ENCODE results near the gene LAMA3. TPM values are rescaled to one million over a fixed set of nuclear protein-coding genes. Genes with fewer than 3 reads are reported as not detected.
A peak's percentile ranks its signal among the peaks of the same experiment; 100 is the strongest.

The LAMA3 gene
- total RNA-seq, 1 experiment from 2014 or later, result 0.56 TPM

DNA sequence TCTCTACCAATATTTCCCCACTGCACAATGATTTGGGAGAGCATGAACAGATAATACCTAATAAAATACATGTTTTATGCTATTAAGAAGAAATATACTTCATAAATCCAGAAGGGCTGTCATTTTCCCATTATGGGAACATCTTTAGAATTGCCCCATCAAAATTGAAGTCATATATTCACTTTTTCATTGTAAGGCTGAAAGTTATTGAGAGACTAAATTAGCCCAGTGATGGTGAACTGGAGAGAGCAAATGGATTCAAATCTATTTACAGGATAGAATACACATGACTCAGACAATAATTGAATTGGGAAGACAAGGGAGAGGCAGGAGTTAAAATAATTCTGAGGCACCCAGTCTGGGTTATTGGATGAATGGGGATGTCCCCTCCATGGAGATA, 245.6 kb downstream of the LAMA3 start:
- DNase-seq (ENCODE audit: low read depth), result no peak

DNA sequence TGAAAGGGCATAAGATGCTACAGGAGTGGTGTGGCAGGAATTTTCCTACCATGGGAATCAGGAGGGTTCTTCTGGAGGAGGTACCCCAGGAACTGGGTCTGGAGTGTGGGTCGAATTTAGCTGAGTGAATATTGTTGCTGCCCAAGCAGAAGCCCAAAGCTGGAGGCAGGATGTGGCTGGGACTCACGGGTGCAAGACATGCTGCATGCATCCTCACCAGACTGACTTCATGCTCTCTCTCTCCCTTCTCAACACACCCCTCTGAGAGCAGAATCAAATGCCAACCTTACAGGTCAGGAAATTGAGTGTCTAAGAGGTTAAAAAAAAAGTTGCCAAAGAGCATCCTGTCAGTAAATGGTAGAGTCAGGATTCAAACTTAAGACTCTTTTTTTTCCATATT, 246.6 kb downstream of the LAMA3 start:
- DNase-seq (ENCODE audit: low read depth), result peak; percentile 32

DNA sequence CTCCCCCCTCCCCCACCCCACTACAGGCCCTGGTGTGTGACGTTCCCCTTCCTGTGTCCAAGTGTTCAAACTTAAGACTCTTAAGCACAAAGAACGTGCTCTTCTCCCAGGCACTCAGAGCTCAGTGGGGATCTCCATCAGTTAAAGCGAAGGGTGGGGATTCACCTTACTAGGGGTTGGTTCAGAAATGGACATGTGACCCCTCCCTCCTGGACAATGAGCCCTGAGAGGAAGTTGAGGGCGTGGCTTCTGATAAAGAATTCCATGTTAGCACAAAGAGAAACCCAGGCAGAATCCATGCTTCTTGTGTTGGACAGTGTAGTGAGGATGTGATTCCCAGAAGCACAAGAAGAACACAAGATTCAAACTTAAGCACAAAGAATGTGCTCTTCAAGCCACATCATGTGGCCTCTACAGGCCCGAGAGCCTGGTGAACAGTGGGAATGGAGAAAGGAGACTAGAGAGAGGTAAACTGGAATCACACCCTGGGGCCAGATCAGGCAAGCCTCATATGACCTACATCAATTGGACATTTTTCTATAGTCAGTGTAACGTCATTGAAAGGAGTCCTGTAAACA, 247.2 kb downstream of the LAMA3 start:
- DNase-seq (ENCODE audit: low read depth), result no peak

DNA sequence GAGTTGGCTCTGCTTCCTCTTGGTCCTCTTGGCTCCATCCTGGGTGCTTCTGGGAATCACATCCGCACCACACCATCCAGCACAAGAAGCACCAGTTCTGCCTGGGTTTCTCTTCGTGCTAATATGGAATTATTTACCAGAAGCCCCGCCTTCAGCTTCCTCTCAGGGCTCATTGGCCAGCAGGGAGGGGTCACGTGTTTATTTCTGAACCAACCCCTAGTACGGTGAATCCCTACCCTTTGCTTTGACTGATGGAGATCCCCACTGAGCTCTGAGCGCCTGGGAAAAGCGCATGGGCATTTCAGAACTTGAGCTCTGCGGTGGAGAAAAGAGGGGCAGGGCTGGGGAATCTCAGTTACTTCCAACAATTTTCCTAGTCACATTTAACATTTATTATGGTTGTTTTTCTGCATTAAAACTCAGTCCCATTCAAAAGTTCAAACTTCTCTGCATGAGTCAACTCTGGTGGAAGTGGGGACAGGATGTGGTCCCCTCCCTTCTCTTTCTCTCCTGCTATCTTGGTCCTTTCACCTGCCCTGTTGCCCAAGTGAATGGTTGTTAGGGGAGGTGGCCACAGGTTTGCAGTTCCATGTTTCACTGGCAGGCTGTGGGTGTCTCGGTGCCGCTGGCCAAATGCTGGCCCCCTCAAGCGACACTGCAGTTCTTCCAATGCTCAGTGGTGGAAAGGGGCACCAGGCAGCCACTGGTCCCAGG, 248.9 kb downstream of the LAMA3 start:
- DNase-seq (ENCODE audit: low read depth), result no peak

DNA sequence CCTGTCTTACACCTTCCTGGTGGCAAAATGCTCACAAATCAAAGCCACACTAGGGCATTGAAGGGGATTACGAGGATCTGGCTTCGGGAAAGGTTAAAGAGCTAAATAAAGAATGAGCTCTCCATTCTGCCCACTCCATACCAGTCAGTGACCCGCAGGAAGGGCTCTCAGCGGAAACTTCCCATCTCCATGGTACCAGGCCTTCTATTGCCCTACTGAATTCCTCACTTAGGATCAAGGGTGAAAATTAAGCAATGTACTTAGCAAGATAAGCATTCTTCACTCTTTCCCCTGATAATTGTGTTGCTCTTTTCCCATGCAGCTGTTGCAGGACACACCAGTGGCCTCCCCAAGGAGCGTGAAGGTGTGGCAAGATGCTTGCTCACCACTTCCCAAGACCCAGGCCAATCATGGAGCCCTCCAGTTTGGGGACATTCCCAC, 249.7 kb downstream of the LAMA3 start:
- DNase-seq (ENCODE audit: low read depth), result no peak

DNA sequence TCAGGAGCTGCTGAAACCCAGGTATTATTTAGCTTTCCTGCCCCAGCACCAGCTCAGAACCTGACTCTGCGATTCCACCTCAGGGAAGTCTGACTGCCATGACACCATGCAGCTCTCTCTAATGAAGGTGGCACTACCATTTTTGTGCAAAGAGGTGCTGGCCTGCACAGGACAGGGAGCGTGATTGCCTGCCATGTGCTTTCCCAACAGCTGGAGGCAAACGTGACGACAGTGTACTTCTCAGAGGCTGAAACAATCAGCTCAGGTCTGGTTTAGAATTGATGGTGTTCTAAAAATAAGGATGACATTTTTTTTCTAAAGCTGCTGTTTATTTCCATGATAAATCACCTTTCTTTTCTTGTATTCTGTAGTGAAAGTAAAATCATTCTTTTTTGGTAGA, 250.1 kb downstream of the LAMA3 start:
- no peak for DNase-seq (ENCODE audit: low read depth)

DNA sequence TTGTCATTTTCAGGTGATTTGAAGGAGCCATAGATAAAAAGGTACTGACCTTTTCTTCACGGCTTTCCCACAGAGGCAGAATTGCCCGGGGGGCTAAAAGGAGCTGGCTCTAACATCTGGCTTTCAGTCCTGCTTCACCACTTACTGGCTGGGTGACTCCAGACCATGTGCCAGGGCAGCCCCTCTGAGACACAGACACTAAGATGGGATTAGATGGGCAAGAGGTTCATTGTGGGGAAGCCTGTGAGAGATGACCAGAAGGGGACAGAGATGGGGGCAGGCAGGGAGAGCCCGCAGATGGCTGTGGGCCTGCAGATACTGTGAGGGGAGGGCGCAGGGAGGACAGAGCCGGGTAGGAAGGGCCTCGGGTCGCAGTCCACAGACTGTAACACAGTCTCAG, 250.6 kb downstream of the LAMA3 start:
- DNase-seq (ENCODE audit: low read depth), result no peak

DNA sequence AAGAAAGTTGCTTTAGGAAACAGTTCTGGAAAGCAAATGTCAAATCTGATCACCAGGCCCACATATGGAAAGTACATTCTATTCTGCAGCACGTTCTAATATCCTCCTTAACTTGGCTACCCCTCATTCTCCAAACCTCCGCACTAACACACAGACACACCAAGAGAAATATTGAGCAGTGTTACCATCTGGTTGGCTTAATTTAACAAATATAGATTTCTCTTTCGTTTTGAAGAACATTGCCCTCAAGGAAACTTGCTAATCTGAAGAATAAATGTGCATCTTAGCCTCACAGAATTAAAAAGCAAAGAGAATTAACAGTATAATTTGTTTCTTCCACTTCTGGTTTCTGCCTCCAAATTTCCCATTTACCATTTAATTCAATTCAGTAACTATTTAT, 252.5 kb downstream of the LAMA3 start:
- DNase-seq (ENCODE audit: low read depth), result no peak

DNA sequence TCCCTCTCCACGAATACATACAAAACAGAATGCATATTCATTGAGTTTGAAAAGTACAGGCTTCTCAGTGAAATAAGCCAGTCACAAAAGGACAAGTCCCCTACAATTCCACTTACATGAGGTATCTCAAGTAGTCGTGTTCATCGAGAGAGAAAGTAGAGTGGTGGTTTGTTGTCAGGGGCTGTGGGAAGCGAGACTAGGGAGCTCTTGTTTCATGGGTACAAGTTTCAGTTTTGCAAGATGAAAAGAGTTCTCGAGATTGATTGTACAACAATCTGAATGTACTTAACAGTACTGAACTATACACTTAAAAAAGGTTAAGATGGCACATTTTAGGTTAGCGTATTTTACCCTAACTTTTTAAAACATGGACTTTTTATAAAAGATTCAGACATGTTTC, 253.9 kb downstream of the LAMA3 start:
- DNase-seq (ENCODE audit: low read depth), result no peak

DNA sequence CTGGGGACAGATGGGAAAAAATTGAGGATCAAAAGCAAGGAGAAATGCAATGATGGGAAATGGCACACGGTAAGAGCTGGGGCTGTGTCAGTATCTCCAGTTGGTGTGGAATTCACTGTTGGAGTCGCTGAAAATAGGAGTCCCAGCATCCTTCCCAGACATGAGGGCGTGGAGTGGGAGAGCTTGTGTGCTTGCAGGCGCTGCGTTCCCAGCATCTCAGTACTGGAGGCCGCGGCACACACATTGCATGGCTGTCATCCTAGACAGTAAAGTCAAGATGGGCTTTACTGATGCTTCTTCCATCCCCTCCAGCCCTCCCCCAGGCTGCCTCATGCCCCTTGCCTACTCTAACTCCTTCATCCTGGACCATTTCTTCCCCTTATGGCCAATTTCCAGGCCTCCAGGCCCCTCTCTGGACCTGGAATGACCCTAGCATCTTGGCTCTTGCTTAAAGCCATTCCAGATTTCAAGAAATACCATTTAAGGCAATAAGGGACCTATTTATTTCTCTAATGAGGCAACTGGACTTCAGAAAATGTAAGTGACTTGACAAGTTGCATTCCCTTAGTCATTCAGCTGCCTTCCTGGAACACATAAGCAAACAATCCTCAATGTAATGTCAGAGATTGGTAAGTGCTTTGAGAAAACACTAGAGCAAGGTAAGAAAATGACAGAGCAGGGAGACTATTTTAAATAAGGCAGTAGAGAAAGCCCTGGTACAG, 254.8 kb downstream of the LAMA3 start:
- DNase-seq (ENCODE audit: low read depth), result no peak

DNA sequence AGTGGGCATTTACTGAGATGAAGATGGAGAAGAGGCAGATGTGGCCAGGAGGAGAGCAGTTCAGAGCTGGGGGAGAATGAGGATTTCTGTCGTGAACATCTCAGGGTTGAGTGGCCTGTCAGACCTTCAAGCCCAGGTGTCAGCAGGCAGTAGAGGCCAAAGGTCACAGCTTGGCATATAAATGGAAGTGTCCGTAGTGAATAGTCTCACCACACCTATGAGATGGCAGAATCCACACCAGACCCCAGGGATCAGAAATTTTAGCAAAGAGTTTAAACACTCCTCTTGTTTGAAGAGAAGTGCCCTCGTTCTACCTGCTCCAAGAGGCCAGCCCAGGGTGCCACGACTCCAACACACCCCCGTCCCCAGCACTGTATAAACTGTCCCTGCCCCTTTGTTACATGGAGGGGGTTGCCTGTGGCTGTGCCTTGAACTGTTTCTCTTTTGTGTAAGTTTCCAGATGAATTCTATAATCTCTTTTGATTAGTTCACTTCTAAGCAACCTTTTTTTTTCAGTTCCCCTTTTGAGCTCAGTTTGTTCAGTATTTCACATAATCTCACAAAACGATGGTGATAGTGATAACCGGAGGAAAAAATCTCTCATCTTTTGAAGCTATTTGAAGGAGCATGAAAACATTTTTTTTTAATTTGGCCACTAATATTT, 256.3 kb downstream of the LAMA3 start:
- DNase-seq (ENCODE audit: low read depth), result no peak

DNA sequence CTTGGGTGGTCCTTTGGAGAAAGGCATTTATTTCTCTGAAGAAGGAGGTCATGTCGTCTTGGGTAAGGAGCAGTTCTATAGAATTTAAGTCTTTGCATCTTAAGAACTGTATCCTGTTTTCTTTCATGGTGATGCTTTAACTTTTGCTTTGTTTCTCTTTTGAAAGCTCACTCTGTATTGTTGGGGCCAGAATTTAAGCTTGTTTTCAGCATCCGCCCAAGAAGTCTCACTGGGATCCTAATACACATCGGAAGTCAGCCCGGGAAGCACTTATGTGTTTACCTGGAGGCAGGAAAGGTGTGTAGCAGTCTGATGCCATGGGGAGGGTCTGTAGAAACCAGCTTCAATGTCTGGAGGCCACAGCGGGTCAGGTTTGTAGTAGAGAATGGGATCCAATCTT, 260.6 kb downstream of the LAMA3 start:
- DNase-seq (ENCODE audit: low read depth), result no peak

DNA sequence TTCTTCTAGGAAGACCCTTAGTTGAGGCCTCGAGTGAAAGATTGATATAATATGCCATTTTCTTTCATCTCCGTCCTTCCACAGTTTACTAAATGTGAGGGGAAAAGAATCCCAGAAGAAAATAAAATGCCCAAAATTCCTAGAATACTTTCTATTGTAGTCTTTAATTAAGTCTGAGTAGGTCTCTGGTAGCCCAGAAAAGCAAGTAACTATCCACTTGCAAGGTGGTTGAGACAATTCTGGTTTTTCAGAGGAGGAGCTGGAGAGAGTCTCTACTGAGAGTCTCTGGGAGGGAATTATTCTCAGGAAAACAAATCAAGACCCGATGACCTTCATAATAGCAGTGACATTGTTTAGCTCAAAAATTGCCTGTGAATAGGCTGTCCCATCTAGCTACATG, 261.4 kb downstream of the LAMA3 start:
- no peak for DNase-seq (ENCODE audit: low read depth)

DNA sequence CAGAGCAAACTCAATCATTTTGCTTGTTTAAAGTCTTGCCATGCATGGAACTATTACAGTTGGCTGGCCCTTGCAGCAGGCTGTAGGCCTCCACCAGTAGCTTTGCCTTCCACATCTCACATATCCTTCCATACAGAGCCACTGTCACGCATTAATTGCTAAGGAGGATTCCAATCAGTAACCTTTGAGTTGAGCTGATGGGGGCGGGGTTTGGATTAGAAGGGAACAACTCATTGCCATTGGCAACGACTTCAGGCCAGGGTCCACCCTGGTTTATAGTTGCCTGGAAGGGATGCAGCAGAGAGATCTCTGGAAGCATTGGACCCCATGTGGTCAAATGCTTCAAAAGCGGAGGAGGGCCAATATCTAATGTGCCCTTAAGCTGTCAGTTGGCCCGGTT, 262.0 kb downstream of the LAMA3 start:
- no peak for DNase-seq (ENCODE audit: low read depth)

DNA sequence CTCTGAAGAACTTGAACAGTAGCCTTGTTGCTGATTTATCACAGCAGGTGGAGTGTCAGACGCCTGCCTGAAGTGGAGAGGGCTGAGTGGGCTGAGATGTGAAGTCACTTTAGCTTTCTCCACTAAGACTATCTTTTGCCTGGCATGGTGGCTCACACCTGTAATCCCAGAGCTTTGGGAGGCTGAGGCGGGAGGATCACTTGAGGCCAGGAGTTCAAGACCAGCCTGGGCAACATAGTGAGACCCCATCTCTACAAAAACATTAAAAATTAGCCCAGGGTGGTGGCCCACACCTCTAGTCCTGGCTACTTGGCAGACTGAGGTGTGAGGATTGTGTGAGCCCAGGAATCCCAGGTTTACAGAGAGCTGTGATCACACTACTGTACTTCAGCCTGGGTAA, 264.7 kb downstream of the LAMA3 start:
- DNase-seq (ENCODE audit: low read depth), result no peak

DNA sequence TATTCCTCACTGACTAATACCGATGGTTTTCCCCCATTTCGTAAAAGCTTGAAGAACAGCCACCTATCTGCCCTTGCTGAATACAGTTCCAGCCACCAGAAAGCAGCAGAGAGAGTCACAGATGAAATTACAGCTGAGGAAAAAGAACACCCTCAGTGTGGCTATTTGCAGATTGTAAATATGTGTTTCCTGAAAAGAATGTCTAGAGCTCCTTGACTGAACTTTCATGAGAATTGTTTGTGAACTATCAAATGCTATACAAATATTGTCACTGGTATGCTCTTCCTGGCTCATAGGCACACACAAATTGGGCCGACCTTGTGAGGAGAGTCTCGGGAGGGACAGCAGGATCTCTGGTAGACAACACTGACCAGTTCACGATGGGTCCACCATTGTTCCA, 267.2 kb downstream of the LAMA3 start:
- DNase-seq (ENCODE audit: low read depth), result no peak

DNA sequence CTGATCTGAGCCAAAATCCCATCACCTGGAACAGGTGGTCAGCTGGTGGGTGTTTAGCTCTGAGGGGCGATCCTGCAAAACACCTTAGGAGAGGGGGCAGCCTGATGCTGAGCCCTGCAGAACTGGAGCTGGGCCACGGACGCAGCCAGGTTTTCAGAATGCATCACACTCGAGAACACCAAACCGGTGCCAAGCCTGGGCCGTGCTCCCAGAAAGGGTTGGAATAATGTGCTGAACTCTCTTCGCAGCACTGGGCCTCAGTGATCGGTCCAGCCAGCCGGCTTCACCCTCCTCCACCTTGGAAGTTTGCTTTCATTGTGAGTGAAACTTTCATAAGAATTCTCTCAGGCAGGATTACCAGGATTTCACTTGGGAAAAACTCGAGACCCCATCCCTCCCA, 268.8 kb downstream of the LAMA3 start:
- no peak for DNase-seq (ENCODE audit: low read depth)

DNA sequence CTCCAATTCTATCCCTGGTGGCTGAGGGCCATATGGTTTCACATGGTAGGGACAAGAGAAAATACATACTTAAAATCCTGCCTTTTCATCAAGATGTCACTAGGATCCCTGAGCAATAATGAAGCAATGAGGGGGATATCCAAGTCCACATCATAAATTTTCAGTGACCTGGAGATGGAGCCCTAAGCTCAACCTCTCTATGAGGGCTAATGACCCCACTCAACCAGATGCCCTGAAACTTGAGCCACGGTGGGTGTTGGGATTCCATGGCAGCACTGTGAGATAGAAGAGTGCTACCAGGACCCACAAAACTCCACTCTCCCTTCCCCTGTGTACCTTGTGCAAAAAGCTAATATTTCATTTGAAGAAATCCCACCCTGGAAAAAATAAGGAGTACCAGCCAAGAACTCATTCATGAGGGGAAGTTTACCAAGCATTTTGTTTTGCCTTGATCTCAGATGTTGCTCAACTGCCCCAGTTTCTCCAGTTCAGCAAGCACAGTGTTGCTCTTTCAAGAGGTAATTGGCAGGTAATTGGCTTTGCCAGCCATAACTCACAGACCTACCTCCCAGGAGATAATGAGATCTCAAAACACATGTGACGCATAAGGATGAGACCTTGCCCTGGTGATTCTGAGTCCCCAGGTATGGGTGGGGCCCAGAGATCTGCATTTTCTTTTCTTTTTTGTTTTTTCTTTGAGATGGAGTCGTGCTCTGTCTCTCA, 274.4 kb downstream of the LAMA3 start:
- DNase-seq (ENCODE audit: low read depth), result no peak

DNA sequence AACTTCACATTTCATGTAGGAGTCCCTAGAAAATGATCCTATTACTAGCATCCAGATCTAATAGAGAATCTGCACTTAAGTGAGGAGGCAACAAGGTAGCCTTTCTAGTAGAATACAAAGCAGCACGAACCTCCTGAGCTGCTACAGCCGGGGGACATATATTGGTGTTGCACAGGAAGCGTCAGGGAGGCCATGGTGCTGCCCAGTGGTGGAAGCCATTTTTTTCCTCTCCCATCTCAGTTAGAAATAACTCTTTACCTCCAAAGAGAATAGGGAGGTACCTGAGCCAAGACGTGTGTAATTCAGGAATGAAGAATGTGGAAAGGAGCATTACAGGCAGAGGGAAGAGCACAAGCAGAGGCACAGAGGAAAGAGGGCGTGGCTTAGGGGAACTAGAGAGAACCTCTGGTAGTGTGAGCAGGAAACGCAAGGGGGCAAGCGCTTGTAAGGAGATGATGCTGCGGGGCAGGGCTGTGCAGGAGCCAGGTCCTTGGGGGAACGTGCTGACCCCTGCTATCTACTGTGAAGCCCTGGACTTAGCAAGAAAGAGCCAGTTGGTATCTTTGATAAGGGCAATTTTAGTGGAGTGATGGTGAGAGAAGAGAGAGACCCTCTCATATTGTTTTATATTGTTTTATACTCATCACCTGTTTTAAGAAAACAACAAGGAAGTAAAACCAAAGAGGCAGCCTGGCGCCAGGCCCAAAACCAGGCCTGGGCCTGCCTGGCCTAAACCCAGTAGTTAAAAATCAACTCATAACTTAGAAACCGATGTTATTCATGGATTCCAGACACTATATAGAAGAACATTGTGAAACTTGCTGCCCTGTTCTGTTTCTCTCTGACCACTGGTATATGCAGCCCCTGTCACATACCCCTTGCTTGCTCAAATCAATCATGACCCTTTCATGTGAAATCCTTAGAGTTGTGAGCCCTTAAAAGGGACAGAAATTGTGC, 275.3 kb downstream of the LAMA3 start:
- DNase-seq (ENCODE audit: low read depth), result peak; percentile 48

DNA sequence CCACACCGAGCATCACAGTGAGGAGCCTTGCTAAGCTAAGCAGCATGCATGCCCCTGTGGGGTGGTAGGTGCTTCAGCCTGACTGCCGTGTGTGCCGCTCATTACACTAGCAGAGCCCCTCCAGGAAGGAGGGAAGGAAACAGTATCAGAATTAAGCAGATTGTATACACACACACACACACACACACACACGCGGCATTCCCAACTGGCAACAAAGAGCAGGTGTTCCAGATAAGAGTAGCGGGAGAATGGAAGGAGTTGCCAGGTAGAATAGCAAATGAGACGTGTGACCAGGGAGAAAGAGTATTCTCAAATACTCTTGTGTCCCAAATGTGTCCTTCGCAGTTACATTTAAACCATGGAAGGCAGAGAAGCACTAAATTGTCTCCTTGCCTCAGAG, 277.7 kb downstream of the LAMA3 start:
- DNase-seq (ENCODE audit: low read depth), result no peak

Measured in HT1080 (cell line).